Measurements from ENCODE around the gene TTC14. TPM values are rescaled to one million over a fixed set of nuclear protein-coding genes. Genes with fewer than 3 reads are reported as not detected.

TTC14 gene
- polyA plus RNA-seq, 1 donor from 2014 or later: 14.7 TPM

Other genes starting within 250 kb of the TTC14 start
- not detected for gene CCDC39, start 77.3 kb downstream of the TTC14 start, polyA plus RNA-seq